ENCODE data around the gene DNER.

The DNER gene

DNA sequence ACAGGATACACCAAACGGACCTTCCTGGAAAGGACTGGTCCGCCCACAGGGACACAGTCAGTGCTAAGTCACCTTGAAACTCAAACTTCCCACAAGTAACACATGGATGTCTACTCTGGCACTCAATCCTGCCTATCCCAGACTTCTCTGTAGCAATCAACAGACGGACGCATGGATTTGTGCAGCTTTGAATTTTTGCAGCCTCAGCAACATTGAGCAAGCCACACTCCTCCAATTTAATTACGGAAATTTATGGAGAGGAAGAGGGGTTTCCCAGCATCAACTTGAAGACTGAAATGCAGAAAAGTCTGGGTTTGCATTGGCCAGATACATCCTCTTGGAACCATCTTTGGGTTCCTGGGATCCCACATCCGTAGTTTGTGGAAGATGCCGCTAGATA, 26.2 kb downstream of the DNER start:
- no peak for DNase-seq (ENCODE audit: low spot score)
- no peak overlapping the region for H3K27ac ChIP-seq
- TF ChIP-seq, protein P1, sequence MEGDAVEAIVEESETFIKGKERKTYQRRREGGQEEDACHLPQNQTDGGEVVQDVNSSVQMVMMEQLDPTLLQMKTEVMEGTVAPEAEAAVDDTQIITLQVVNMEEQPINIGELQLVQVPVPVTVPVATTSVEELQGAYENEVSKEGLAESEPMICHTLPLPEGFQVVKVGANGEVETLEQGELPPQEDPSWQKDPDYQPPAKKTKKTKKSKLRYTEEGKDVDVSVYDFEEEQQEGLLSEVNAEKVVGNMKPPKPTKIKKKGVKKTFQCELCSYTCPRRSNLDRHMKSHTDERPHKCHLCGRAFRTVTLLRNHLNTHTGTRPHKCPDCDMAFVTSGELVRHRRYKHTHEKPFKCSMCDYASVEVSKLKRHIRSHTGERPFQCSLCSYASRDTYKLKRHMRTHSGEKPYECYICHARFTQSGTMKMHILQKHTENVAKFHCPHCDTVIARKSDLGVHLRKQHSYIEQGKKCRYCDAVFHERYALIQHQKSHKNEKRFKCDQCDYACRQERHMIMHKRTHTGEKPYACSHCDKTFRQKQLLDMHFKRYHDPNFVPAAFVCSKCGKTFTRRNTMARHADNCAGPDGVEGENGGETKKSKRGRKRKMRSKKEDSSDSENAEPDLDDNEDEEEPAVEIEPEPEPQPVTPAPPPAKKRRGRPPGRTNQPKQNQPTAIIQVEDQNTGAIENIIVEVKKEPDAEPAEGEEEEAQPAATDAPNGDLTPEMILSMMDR (conservative IDR thresholded peaks at IDR 0.05; ENCODE audit: low read depth), result no peak
- CTCF ChIA-PET, result no interaction called here
- POLR2A ChIA-PET (ENCODE audit: low non-redundant PET), result no interaction called here

DNA sequence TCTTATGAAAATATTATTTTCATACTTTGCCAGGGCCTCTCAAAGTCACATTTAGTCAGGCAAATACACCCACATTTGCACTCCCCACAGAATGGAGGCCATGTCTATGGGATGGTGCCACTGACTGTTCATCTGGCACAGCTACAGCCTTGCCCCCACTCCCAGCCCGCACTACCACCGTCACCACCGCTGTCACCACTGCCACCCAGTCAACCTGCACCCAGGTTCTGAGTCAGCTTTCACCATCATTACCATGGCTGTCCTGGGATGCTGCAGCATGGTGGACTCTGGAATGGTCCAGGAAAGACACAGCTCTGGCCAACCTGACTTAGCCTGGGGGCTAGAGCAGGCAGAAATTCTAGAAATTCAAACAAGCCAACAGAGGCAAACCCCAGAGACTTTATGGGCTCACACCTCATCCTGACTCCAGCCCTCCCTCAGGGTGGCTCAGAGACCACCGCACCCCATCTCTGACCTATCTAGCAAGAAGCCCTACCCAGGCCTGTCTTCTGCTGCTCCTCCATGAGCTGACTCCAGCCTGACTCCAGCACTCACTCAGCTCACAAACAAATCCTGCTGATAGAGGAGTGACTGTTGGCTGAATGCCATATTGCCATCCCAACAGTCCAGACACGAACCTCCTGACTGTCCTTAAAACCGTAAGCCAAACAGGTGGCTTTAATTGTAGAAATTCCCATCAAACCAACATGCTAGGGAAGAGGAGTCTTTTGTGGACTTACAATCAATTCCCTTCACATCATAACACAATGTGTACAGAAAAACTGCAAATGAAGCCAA, 28.0 kb downstream of the DNER start:
- TF ChIP-seq, protein P1 (conservative IDR thresholded peaks at IDR 0.05; ENCODE audit: low read depth), result no peak
- CTCF ChIA-PET, result interaction anchor here (0.6 kb wide), 1 partner anchor 1647 kb away, joined by 3 read pairs; no protein-coding TSS in a partner anchor
- H3K27ac ChIP-seq, result no peak overlapping the region
- POLR2A ChIA-PET (ENCODE audit: low non-redundant PET), result no interaction called here
- DNase-seq (ENCODE audit: low spot score), result no peak

DNA sequence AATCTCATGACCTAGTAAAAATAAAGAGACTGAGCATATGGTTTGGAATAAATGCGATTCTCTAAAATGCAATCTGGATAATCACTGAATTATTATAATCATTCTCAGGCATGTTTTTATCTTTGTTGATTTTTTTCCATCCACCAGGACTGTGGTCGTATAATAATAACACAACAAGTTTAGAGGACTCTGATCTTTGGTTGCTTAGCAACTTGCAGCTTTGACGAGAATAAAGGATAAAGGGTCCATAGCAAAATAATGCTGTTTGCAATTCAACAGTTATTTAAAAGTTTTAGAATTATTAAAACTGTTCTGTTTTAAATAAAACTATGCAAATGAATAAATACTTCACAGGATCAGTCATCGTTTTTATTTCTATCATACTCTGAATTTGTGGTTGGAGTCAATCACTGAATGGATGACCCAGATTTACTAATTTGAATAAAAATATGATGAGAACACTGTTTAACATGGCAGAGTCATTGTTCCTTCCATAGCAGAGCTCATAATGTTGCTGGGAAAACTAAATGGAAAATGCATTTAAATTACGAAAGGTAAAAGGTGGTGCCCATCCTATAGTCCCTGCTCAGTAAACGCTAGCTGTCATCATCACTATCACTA, 29.3 kb downstream of the DNER start:
- ChIA-PET CTCF (no interaction called here), POLR2A (ENCODE audit: low non-redundant PET) (no interaction called here)
- DNase-seq (ENCODE audit: low spot score), result no peak
- TF ChIP-seq, protein P1 (conservative IDR thresholded peaks at IDR 0.05; ENCODE audit: low read depth), result no peak
- H3K27ac ChIP-seq, result no peak overlapping the region

DNA sequence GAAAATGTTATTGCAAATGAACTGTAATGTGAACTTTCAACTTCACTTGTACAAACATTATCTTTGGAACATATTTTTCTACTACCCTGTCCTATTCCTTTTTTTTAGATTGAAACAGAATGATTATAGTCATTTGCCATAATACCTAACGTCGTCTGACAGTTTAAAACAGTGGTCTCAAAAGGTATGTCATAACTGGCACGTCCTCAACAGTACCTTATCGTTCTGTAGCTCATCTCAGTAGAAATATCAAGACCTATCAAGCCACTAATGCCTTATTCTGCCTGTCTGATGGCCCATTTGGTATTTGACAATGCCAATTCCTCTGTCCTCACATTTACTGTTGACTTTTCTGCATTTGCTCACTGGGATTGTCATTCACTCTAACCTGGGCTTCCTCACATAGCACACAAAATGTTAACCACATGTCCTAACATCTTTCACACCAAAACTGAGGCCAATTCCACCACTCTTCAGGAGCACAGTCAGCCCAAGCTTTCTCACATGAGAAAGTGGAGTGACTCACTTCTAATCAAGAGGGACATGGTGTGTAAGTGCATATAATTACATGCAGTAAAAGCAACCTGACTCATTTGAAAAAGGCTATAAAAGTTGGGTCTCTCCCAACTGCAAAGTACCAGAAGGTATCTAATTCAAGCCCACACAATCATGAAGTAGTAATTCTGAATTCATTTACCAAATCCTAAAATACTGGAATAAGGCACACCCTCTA, 34.8 kb downstream of the DNER start:
- ChIA-PET POLR2A (ENCODE audit: low non-redundant PET) (no interaction called here), CTCF (interaction anchor here (0.6 kb wide), 1 partner anchor 93 kb away, joined by 3 read pairs; no protein-coding TSS in a partner anchor)
- no peak for DNase-seq (ENCODE audit: low spot score)
- TF ChIP-seq, protein P1 (conservative IDR thresholded peaks at IDR 0.05; ENCODE audit: low read depth), result no peak
- no peak overlapping the region for H3K27ac ChIP-seq

DNA sequence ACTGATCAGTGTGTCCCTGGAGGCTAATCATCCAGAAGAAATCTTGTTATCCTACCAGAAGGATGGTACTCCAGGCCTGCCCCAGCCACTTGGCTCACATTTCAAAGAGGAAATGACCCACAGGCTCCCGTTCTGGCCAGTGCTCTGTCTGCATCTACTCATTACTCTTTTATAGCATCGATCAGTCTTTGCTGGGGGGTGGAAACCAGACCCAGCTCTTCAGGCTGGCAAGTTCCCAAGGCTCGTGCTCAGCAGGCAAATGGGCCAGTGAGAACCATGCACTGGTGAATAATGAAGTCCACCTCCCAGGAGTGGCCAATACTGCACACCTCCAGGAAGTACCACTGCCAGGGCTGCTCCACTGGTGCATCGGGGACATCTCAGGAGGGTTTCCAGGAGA, 38.8 kb downstream of the DNER start:
- DNase-seq (ENCODE audit: low spot score), result no peak
- TF ChIP-seq, protein P1 (conservative IDR thresholded peaks at IDR 0.05; ENCODE audit: low read depth), result no peak
- POLR2A ChIA-PET (ENCODE audit: low non-redundant PET), result no interaction called here
- H3K27ac ChIP-seq, result no peak overlapping the region
- CTCF ChIA-PET, result no interaction called here

DNA sequence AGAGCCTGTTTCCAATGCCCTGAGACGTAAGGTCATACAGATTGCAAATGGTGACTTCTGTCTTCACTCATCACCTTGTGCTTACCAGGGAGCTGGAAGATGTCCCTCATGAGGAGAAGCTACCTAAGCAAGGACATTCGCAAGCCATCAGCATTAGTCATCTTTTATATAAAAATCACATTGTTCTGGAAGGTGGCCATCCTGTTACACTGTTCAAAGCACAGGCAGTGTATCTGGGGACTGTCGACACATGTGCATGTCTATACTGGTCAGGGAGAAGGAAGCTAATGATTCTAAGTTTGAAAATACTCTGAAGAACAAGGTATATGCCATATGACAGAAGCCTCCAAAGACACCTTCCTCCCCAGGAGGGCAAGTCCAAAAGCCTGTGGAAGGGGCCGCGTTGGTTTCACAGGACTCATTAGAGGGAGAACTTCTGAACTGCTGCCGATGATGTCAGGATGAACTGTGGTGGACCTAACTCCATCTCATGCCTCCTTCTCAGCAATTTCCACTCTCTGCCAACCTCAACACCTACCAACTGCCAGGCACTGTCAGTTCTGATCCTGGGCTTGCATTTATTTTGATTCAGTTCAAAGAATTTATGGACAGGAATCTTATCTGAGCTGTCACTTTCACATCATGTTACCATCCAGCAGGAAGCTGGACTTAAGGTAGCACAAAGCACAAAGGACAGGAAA, 39.4 kb downstream of the DNER start:
- TF ChIP-seq, protein P1 (conservative IDR thresholded peaks at IDR 0.05; ENCODE audit: low read depth), result no peak
- H3K27ac ChIP-seq, result no peak overlapping the region
- ChIA-PET POLR2A (ENCODE audit: low non-redundant PET) (no interaction called here), CTCF (no interaction called here)
- no peak for DNase-seq (ENCODE audit: low spot score)

Measured in RWPE1 (cell line).